ENCODE data around the gene PIP5K1B.

The PIP5K1B gene

DNA sequence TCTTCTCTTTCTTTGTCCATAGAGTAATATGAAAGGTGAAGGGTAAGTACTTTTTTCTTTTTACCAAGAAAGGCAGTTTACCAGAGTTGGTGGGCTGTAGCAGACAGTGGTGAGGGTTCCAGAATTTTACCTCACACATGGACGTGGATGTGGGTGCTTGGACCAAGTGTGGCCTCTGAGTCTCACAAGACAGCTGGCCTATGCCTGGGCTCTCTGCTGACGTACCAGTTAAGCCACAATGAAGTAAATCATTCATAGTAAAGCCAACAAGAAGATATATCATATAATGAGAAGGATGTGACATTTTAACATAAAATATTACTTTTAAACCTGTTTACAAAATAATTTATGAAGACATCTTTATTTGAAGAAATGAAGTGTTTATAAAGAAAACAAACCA, 202.9 kb downstream of the PIP5K1B start:
- no peak for DNase-seq (ENCODE audit: low read depth in 2 of 2)

DNA sequence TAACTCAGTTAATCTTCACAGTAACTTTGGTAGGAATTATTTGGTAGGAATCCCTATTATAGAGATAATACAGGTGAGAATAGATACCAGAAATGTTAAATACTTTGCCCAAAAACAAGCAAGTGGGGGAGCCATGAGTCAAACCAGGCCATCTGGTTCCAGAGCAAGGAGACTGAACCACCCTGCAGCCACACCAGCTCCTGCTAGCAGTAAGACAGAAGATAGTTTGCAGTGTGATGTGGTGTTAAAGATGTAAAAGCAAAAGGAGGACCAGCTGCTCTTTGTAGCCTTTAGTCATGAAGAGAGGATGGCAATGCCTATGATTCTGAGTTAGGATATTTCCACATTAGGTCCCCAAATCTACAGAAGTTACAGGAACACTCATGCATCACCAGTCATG, 207.5 kb downstream of the PIP5K1B start:
- DNase-seq (ENCODE audit: low read depth in 2 of 2): no peak

DNA sequence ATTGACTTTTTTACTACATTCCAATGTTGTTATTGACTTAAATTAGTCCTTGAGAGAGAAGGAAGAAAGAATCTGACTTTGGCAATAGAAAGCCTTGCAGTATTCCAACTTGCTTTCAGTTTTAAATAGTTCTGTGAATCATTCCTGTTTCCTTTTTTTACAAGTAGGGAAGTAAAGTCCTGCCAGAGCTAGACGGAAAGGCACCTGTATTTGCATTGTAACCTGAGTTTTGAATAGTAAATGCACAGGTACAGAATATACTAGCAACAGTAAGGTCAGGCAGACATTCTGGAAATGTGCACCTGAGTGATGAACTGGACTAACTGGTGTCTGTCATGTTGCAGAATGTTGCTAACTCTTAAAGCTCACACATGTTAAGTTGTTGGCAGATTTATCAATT, 208.0 kb downstream of the PIP5K1B start:
- DNase-seq (ENCODE audit: low read depth in 2 of 2): no peak

DNA sequence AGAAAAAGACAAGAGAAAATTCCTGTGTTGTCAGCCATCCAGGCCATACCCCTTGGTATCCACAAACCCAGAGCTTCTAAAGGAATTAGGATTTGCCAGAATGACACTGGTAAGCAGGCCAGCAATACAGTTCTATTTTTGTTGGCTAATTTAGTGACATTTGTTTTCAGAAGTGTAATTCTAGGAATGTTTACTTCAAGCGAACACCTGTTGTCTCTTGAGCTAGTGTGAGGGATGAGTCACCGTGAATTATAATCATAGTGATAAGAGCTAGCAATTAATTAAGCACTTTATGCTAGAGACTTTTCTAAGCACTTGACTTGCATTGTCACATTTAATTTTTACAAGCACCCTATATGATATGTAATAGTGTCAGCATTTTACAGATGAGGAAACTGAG, 209.7 kb downstream of the PIP5K1B start:
- DNase-seq (ENCODE audit: low read depth in 2 of 2): no peak

DNA sequence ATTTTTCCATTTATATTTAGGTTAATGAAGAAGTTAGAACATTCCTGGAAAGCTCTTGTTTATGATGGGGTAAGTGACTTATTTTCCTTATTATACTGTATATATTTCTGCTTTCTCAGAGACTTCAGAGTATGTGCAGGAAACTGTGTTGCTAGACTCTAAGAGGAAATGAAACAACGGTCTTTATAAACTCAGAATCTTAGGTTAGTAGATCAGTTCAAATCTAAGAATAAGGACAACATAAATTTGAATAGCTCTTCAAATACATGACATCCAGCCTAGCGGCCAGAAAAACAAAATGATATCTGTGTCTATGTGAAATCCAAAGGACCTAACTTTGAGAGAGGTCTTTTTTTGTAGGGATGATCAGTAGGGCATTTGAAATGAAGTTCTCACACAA, 214.6 kb downstream of the PIP5K1B start:
- no peak for DNase-seq (ENCODE audit: low read depth in 2 of 2)

DNA sequence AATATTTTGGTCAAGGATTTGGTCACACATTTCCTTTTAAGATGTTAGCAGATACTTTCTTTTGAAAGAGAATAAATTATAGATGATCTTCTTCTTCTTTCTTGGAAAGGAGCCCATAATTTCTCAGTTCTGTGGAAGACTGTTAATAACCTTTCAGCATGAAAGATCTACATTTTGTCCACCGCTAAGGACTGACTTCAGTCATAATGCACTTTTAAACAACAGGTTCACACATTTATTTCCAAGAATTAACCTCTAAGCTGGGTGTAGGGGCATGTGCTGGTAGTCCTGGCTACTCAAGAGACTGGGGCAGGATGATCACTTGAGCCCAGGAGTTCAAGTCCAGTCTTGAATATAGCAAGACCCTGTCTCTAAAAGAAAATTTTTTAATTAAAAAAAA, 215.9 kb downstream of the PIP5K1B start:
- DNase-seq (ENCODE audit: low read depth in 2 of 2): no peak

DNA sequence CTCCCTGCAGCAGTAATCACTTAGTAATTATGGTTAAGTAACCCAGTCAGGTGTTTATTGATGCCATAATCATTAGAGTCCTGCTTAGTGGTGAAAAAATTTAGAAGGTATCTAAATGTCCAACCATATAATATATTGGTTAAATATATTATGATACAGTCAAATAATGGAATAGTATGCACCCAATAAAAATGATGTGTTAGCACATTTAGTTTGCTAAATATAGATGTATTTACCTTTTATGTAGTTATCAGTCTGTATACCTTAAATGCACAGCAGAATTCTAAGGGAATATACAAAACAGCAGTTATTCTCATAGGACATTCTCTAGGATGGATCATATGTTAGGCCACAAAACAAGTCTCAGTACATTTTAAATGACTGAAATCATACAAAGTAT, 218.4 kb downstream of the PIP5K1B start:
- DNase-seq (ENCODE audit: low read depth in 2 of 2): no peak

DNA sequence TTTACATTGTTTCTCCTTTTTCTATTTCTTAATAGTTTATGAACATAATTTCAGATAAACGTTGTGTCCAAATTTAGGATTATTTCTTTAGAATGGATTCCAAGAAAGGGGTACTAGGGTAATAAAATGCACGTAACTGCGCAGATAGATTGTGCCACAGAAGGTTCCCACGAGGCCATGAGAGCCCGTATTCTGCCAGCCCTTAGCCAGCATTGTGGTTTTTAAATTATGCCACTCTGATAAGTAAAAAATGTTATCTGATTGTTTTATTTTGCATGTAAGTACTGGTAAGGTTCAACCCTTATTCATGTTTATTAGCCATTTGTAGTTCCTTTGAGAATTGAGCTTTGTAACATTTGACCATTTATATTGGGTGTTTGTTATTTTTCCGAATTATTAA, 220.1 kb downstream of the PIP5K1B start:
- DNase-seq (ENCODE audit: low read depth in 2 of 2): no peak

DNA sequence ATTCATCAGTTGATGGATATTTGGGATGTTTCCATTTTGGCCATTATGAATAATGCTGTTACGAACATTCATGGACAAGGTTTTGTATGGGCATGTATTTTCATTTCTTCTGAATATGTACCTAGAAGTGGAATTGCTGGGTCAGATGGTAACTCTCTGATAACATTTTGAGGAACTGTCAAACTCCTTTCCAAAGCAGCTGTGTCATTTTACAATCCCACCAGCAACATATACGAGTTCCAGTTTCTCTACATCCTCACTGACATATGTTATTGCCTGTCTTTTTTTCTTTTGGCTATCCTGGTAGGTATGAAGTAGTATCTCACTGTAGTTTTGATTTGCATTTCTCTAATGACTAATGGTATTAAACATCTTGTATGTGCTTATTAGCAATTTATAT, 222.1 kb downstream of the PIP5K1B start:
- DNase-seq (ENCODE audit: low read depth in 2 of 2): no peak

DNA sequence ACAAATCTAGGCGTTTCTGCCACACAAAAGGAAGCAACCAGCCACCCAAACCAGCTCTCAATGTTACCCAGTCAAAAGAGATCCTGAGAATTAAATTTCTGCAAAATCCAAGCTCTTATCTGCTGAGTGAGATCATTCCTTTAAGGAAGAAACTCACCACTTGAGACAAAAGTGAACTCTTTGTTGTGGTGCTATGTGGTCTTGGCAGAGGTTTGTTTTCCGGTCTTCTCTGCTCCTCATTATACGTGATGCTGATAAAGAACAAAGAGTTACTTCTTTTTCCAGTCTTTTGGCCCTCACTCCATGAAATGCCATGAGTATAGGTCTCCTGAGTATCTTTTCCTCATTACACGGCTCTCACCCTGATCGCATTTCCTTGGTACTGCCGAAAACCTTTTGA, 226.8 kb downstream of the PIP5K1B start:
- DNase-seq (ENCODE audit: low read depth in 2 of 2): no peak

DNA sequence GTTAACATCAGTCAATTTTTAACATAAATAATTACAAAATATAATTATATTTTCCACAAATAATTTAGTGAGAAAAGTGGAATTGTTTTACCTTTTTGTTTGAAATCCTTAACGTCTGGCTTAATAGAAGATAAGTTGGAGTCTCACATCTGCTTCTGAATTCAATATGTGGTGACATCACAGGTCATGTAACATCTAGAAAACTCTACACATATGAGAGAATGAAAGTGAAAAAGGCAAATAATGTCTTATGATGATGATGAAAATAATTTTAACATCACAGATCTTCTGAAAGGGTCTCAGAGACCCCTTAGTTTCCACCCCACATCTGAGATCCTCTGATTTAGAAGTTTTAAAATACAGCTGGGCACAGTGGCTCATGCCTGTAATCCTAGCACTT, 227.4 kb downstream of the PIP5K1B start:
- no peak for DNase-seq (ENCODE audit: low read depth in 2 of 2)

DNA sequence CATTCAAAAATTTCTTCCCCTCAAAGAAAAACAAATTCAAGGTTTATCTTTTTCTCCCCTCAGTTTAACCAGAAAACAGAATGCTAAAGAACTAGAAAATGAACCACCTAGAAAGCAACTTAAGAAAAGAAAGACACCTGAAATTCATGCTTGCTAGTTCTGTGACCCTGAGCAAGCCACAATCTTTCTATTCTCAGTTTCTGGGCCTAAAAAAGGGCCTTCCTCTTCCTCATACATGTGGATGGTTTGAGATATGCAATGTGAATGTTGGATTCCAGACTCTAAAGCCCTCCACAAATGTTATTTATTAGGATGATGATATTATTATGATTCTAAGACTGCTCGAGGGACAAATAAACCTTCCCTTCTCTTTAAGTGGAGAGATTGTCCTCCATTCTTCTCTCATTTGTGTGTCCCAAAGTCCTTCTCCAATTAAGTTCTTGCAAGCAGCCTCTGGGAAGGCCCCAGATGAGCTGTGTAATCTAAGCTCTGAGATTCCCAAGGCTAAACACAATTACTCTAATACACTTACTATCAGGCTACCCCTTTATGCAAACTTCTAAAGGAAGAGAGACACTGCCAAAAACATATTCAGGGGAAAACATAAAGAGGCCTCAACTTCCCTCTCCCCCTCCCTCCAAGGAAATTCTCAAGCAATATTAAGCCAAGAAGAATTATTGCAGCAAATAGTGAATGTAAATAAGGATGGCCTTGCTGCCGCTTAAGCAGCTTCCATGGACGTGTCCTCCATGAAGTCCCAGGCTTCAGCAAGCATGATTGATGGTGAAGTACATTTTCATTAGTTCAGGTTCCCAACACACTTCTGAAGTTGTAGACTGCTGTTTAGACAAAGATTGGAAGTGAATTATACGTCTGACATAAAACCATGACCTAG, 228.6 kb downstream of the PIP5K1B start:
- no peak for DNase-seq (ENCODE audit: low read depth in 2 of 2)

DNA sequence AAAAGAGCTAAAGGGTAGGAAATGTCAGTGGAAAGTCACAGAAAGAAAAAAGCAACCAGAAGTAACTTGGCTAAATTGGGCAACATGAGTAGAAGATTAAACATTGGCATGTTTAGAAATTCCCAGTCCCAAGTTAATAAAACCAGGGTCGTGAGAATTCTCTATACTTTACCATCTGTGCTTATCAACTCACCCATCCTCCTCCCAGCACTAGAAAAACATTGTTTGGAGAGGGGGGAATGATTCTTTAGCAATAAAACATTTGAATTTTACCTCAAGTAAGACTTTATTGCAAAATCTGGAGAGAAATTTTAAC, 229.2 kb downstream of the PIP5K1B start:
- DNase-seq (ENCODE audit: low read depth in 2 of 2): no peak

DNA sequence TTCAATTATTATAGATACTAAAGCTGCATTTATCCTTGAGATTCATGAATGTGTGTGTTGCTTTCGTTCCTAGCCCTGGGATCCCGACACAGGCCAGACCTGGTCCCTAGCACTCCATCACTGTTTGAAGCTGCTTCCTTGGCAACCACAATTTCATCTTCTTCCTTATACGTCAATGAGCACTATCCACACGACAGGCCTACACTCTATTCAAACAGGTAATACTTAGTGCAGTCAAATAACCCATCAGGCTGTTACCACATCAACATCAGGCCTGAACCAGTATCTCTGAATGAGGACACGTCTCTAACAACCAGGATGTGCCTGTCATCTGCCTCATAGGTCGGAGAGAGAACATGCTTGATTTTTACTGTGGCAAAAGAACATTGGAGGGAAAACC, 235.5 kb downstream of the PIP5K1B start:
- DNase-seq (ENCODE audit: low read depth in 2 of 2): no peak

DNA sequence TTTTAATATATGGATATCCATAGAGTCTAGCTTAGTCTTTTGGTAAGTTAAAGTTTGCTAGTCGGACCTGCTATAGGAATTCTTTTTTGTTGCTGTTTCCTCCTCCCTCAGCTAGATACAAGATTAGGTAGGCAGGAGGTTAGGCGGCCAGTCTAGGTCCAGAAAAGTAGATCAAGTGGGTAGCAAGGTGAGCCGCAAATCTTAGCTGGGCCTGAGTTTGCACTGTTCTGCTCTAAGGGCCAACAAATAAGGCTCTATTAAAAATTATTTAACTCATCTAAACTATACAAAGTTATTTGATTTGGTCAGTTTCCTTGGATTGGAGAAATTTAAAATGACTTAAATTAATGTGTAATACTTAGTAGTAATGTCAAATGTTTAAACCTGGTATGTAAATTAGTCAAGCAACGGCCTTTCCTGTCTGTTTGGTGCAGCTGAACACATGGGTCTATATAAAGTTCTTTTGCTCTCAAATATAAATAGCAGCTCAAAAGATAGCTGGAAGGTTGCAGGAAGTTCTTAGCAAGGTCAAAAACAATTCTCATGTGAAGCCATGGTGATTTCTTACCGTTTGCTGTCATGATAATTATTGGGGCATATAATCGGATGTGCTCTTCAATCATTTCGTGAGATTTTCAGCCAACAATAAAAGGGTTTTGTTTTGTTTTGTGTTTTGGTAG, 236.9 kb downstream of the PIP5K1B start:
- no peak for DNase-seq (ENCODE audit: low read depth in 2 of 2)

DNA sequence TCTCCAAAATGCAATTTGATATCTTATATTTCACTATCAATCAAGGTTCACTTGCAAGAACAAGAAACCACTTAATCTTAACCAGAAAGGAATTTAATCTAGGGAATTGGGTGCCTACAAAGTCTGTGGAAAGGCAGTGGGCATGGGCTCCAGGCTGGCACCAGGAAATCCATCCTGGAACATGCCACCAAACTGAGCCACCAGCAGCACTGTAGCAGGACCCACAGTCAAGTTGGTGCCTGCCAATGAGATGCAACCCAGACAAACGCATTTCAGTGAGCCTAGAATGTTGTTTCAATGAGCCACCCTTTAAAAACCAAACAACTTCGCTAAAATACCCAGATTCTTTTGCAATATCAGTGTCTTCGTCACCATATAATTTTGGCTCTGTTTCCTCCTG, 237.8 kb downstream of the PIP5K1B start:
- DNase-seq (ENCODE audit: low read depth in 2 of 2): no peak

DNA sequence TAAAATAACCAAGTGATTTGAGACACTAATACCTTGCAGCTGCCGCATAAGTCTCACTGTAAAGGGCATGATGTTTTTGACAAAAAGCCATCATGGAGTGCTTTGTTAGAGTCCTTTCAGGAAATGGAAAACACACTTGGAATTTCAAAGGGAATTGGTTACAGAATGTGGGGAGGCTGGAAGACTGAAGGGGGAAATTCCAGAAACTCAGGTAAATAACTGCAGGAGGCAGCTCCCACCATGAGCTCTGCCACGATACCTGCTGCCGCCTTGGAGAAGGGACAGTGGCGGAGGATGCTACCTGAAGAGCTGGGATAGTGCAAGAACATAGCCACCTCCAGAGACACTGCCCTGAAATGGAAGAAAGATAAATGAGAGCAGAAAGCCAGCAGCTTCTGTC, 242.0 kb downstream of the PIP5K1B start:
- no peak for DNase-seq (ENCODE audit: low read depth in 2 of 2)

DNA sequence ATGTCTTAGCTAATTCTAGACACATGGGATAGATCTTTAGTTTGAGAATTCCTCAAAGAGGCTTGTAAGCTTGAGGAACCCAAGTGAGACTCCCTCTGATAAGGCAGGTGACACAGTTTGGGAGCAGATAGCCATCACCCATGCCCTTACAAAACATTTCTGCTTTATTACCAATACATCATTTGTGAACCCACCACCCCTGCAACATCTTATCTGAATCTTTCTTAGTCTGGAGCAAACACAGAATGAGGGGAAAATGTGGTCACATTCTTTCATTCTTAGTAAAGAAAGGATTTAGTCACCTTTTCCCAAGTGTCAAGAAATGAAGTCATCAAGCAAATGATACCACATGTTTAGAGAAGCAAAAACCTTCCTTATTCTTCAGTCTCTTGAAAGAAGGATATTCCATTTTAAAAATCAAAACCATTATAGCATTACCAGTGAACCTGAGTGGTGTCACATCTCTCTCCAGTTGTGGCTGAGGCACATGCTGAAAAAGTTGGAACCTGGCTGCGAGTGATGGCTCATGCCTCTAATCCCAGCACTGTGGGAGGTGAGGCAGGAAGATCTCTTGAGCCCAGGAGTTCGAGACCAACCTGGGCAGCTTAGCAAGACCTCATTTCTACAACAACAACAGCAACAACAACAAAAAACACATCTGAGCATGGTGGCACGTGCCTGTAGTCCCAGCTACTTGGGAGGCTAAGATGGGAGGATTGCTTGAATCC, 243.0 kb downstream of the PIP5K1B start:
- no peak for DNase-seq (ENCODE audit: low read depth in 2 of 2)

DNA sequence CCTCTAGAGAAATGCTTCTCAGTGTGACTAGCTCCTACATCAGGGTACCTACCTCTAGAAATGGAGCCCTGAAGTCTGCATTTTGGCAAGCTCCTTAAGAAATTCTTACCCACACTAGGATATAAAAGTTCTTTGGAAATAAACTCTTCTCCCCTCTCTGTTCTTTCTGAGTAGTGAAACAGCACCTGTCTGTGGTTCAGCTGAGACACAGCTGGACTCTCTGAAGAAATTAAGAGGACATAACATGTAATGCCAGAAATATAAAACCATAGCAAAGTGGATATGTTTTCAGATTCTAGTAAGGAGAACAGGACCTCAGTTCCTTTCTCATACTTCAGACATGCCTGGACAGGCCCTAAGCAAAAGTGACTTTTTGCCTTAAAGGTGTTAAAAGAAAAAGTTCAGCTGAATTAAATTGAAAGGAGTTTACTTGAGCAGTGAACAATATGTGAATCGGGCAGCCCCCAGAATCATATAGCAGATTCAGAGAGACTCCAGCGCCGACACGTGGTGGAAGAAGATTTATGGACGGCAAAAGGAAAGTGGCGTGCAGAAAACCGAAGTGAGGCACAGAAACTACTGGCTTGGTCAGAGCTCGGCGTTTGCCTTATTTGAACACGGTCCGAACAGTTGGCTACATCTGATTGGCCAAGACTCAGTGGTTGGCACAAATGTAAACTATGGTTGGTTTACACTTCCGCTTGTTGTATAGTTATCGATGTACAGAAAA, 244.4 kb downstream of the PIP5K1B start:
- no peak for DNase-seq (ENCODE audit: low read depth in 2 of 2)

DNA sequence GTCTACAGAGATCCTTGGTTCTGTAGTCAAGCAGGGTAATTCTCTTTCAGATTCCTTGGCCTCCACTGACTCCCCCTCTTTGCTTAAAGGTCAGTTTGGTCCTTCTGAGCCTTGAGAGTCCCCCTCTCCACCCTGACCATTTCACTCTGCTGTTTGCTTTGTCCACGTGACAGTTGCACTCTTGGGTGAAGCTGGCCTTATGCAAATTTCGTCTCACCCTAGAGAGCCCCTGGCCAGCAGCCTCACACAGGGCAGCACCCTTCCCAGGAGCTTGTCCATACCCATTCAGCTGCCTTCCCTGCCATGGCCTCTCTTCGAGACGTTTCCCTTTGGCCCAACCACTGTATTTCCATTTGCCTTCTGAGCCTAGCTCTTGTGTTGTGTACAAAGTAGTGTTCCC, 245.1 kb downstream of the PIP5K1B start:
- no peak for DNase-seq (ENCODE audit: low read depth in 2 of 2)

DNA sequence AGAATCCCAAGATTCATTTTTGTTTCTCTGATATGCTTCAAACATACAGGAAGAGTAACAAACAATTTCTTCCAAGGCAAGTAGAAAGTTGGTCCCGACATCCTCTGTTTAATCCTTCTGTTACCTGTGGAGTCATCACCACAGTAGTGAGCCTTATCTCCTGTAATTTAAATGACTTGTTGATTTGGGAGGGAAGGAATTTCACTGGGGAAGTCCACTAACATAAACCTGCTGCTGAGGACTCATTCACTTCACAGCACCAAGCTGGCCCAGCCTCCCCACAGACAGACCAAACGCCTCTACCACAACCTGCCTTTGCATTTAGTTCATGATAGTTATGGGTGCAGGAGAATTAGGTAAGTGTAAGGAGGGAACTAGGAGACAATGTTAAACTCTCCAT, 245.6 kb downstream of the PIP5K1B start:
- no peak for DNase-seq (ENCODE audit: low read depth in 2 of 2)
